Activated CD4-positive, alpha-beta T cell treated with anti-CD3 and anti-CD28 coated beads for 36 hours (primary cell): Measurements from ENCODE around the gene BRMS1. TPM values are rescaled to one million over a fixed set of nuclear protein-coding genes. Genes with fewer than 3 reads are reported as not detected.
"Not testable (repeated sequence)": the region's sequence is repeated elsewhere in the genome, so short reads cannot be mapped to it uniquely, and the experiment has no call there.

Experiments
- ATAC-seq: fragments of 200-7000 bp; cut with Tn5 transposase; one replicate; pipeline ENCODE4 v1.10.0; 2021; ENCODE audit warnings: mild to moderate bottlenecking, moderate library complexity
- CTCF ChIA-PET: fragments of 350-600 bp; sonication (Branson Sonifier 250); formaldehyde crosslinking; loops from one replicate; lab custom pipeline; 2021; ENCODE audit warnings: antibody characterized with exemption; lab: Charles Lee
- POLR2A ChIA-PET: fragments of 350-600 bp; sonication (Branson Sonifier 250); formaldehyde crosslinking; loops from one replicate; lab custom pipeline; 2021; ENCODE audit warnings: antibody characterized with exemption, inconsistent platforms; lab: Charles Lee
- DNase-seq: peaks from one replicate; pipeline ENCODE4 v3.0.0-alpha.2; 2020
- H3K27ac Mint-ChIP-seq: one replicate; pipeline ENCODE4 v1.8.0; 2021; ENCODE audit warnings: mixed read lengths
- H3K27me3 Mint-ChIP-seq: one replicate; pipeline ENCODE4 v1.8.0; 2021; ENCODE audit warnings: mixed read lengths
- H3K36me3 Mint-ChIP-seq: one replicate; pipeline ENCODE4 v1.8.0; 2021; ENCODE audit warnings: low read depth, mixed read lengths
- H3K4me1 Mint-ChIP-seq: one replicate; pipeline ENCODE4 v1.8.0; 2021; ENCODE audit warnings: mixed read lengths
- H3K4me3 Mint-ChIP-seq: one replicate; pipeline ENCODE4 v1.8.0; 2021; ENCODE audit warnings: mild to moderate bottlenecking, moderate library complexity, mixed read lengths
- H3K9me3 Mint-ChIP-seq: one replicate; pipeline ENCODE4 v1.8.0; 2021; ENCODE audit warnings: low read depth, mixed read lengths
- intact Hi-C, 2 experiments: fragments of 100-400 bp; cut with DNase I in 1 of 2; cut with micrococcal nuclease in 1 of 2; formaldehyde crosslinking; loops; one replicate each; pipeline versions ENCODE4 v1.14.2 to v1.15.1; 2022 to 2024; cut with DNase I, micrococcal nuclease
- total RNA-seq, 2 experiments: library from RNA; stranded (reverse); gene quantifications; one replicate each; pipeline ENCODE4 v1.2.3, GENCODE V29; 2021

BRMS1 gene
- total RNA-seq, 2 experiments from 2014 or later, result 29.2 to 30.2 TPM

GRCh38 chr11:66328302-66329144, 16.4 kb downstream of the BRMS1 start:
- peak; percentile 91 for ATAC-seq
- H3K27ac Mint-ChIP-seq, result peak overlapping the region; percentile 73
- H3K4me1 Mint-ChIP-seq, result peaks cover 31% of the 10 kb centered on the region
- peak; percentile 90 for DNase-seq
- H3K9me3 Mint-ChIP-seq, result no peaks in the 10 kb centered on the region
- POLR2A ChIA-PET, result no interaction called here
- CTCF ChIA-PET, result interaction anchor here (0.6 to 1.5 kb wide), 6 partner anchors 11 to 31 kb away, joined by 3 to 19 read pairs (median 5); partner anchors contain the start of genes BRMS1 and CD248
- no peak overlapping the region for H3K4me3 Mint-ChIP-seq
- no peaks in the 10 kb centered on the region for H3K27me3 Mint-ChIP-seq
- intact Hi-C loops, result loop anchor here (1.0 to 5.0 kb wide), 3 partner anchors 16 to 106 kb away; no protein-coding TSS in a partner anchor
- H3K36me3 Mint-ChIP-seq, result no peaks in the 10 kb centered on the region

GRCh38 chr11:66328031-66328301, 16.9 kb downstream of the BRMS1 start:
- Mint-ChIP-seq H3K27ac (peak overlapping the region; percentile 68), H3K9me3 (no peaks in the 10 kb centered on the region), H3K4me3 (no peak overlapping the region), H3K4me1 (peaks cover 31% of the 10 kb centered on the region), H3K36me3 (no peaks in the 10 kb centered on the region), H3K27me3 (no peaks in the 10 kb centered on the region)
- ChIA-PET CTCF (no interaction called here), POLR2A (no interaction called here)
- ATAC-seq, result peak; percentile 38
- peak; percentile 48 for DNase-seq
- intact Hi-C loops, result loop anchor here (1.0 to 5.0 kb wide), 3 partner anchors 16 to 106 kb away; no protein-coding TSS in a partner anchor

GRCh38 chr11:66327171-66328030, 17.5 kb downstream of the BRMS1 start:
- DNase-seq (no peak), ATAC-seq (no peak)
- intact Hi-C loops, result loop anchor here (1.0 to 5.0 kb wide), 3 partner anchors 15 to 105 kb away; no protein-coding TSS in a partner anchor
- no peaks in the 10 kb centered on the region for H3K9me3 Mint-ChIP-seq
- H3K27ac Mint-ChIP-seq, result peak overlapping the region; percentile 68
- H3K4me3 Mint-ChIP-seq, result no peak overlapping the region
- POLR2A ChIA-PET, result no interaction called here
- no peaks in the 10 kb centered on the region for H3K36me3 Mint-ChIP-seq
- peaks cover 31% of the 10 kb centered on the region for H3K4me1 Mint-ChIP-seq
- no peaks in the 10 kb centered on the region for H3K27me3 Mint-ChIP-seq
- CTCF ChIA-PET, result interaction anchor here (0.6 to 1.6 kb wide), 2 partner anchors 15 to 29 kb away, joined by 3 to 13 read pairs; no protein-coding TSS in a partner anchor

GRCh38 chr11:66326261-66327111, 18.4 kb downstream of the BRMS1 start:
- Mint-ChIP-seq H3K36me3 (no peaks in the 10 kb centered on the region), H3K9me3 (no peaks in the 10 kb centered on the region), H3K27ac (peak overlapping the region; percentile 52), H3K4me3 (no peak overlapping the region), H3K27me3 (no peaks in the 10 kb centered on the region), H3K4me1 (peaks cover 31% of the 10 kb centered on the region)
- POLR2A ChIA-PET, result no interaction called here
- intact Hi-C loops, result loop anchor here in 1 of 2 experiments (5.0 kb wide), 1 partner anchor 104 kb away; no protein-coding TSS in a partner anchor
- ATAC-seq (peak; percentile 19), DNase-seq (peak; percentile 58)
- CTCF ChIA-PET, result interaction anchor here (1.6 kb wide), 1 partner anchor 14 kb away, joined by 13 read pairs; no protein-coding TSS in a partner anchor

GRCh38 chr11:66325263-66325671, 19.6 kb downstream of the BRMS1 start:
- Mint-ChIP-seq H3K4me3 (no peak overlapping the region), H3K9me3 (no peaks in the 10 kb centered on the region), H3K27ac (peak overlapping the region; percentile 52), H3K4me1 (peaks cover 31% of the 10 kb centered on the region), H3K36me3 (no peaks in the 10 kb centered on the region), H3K27me3 (no peaks in the 10 kb centered on the region)
- DNase-seq, result no peak
- ChIA-PET CTCF (interaction anchor here (0.5 to 1.5 kb wide), 2 partner anchors 14 to 103 kb away, joined by 3 to 6 read pairs; no protein-coding TSS in a partner anchor), POLR2A (interaction anchor here (0.6 kb wide), 1 partner anchor 161 kb away, joined by 5 read pairs; no protein-coding TSS in a partner anchor)
- intact Hi-C loops, result loop anchor here in 1 of 2 experiments (5.0 kb wide), 1 partner anchor 103 kb away; no protein-coding TSS in a partner anchor
- ATAC-seq, result no peak

- Mint-ChIP-seq H3K27me3 (no peaks in the 10 kb centered on the region), H3K4me3 (no peak overlapping the region), H3K36me3 (no peaks in the 10 kb centered on the region), H3K4me1 (peaks cover 34% of the 10 kb centered on the region), H3K27ac (no peak overlapping the region), H3K9me3 (peaks cover 2% of the 10 kb centered on the region)
- no peak for DNase-seq
- ATAC-seq, result no peak
- intact Hi-C loops, result loop anchor here in 1 of 2 experiments (5.0 kb wide), 1 partner anchor 102 kb away; no protein-coding TSS in a partner anchor
- POLR2A ChIA-PET, result no interaction called here
- CTCF ChIA-PET, result interaction anchor here (0.5 to 1.5 kb wide), 3 partner anchors 13 to 130 kb away, joined by 3 to 6 read pairs (median 4); no protein-coding TSS in a partner anchor
These were observed 20.2 kb downstream of the BRMS1 start for GRCh38 chr11:66324664-66325063.

GRCh38 chr11:66323684-66324083, 21.2 kb downstream of the BRMS1 start:
- peaks cover 43% of the 10 kb centered on the region for H3K4me1 Mint-ChIP-seq
- ChIA-PET CTCF (interaction anchor here (0.6 to 1.5 kb wide), 2 partner anchors 12 to 131 kb away, joined by 4 to 6 read pairs; no protein-coding TSS in a partner anchor), POLR2A (no interaction called here)
- no peaks in the 10 kb centered on the region for H3K27me3 Mint-ChIP-seq
- no peak overlapping the region for H3K4me3 Mint-ChIP-seq
- H3K36me3 Mint-ChIP-seq, result no peaks in the 10 kb centered on the region
- DNase-seq, result no peak
- intact Hi-C loops, result no loop called here
- peaks cover 2% of the 10 kb centered on the region for H3K9me3 Mint-ChIP-seq
- no peak for ATAC-seq
- H3K27ac Mint-ChIP-seq, result no peak overlapping the region

GRCh38 chr11:66322732-66323427, 22.0 kb downstream of the BRMS1 start:
- H3K27me3 Mint-ChIP-seq, result no peaks in the 10 kb centered on the region
- intact Hi-C loops, result no loop called here
- H3K4me1 Mint-ChIP-seq, result peaks cover 43% of the 10 kb centered on the region
- POLR2A ChIA-PET, result no interaction called here
- peaks cover 2% of the 10 kb centered on the region for H3K9me3 Mint-ChIP-seq
- no peak overlapping the region for H3K4me3 Mint-ChIP-seq
- H3K27ac Mint-ChIP-seq, result no peak overlapping the region
- ATAC-seq (no peak), DNase-seq (no peak)
- CTCF ChIA-PET, result interaction anchor here (1.7 kb wide), 1 partner anchor 11 kb away, joined by 9 read pairs; no protein-coding TSS in a partner anchor
- H3K36me3 Mint-ChIP-seq, result no peaks in the 10 kb centered on the region

GRCh38 chr11:66321606-66322005, 23.3 kb downstream of the BRMS1 start:
- H3K4me1 Mint-ChIP-seq, result peaks cover 42% of the 10 kb centered on the region
- no peak overlapping the region for H3K27ac Mint-ChIP-seq
- ATAC-seq (no peak), DNase-seq (no peak)
- no peaks in the 10 kb centered on the region for H3K36me3 Mint-ChIP-seq
- POLR2A ChIA-PET, result interaction anchor here (0.6 kb wide), 1 partner anchor 32 kb away, joined by 3 read pairs; the partner anchor contains the start of gene YIF1A
- no peaks in the 10 kb centered on the region for H3K27me3 Mint-ChIP-seq
- CTCF ChIA-PET, result interaction anchor here (0.5 to 1.7 kb wide), 2 partner anchors 9 to 65 kb away, joined by 3 to 9 read pairs; no protein-coding TSS in a partner anchor
- intact Hi-C loops, result no loop called here
- no peak overlapping the region for H3K4me3 Mint-ChIP-seq
- H3K9me3 Mint-ChIP-seq, result peaks cover 2% of the 10 kb centered on the region

- H3K36me3 Mint-ChIP-seq, H3K27me3 Mint-ChIP-seq, H3K4me3 Mint-ChIP-seq, H3K9me3 Mint-ChIP-seq, intact Hi-C loops, ATAC-seq, DNase-seq, CTCF ChIA-PET, H3K27ac Mint-ChIP-seq, POLR2A ChIA-PET: not testable (repeated sequence)
- H3K4me1 Mint-ChIP-seq, result peaks cover 39% of the 10 kb centered on the region
These were observed 24.2 kb downstream of the BRMS1 start for GRCh38 chr11:66320748-66321147.
